Hepatic stellate cell (primary cell): ENCODE data around the gene DYNLT1.
"Not testable (repeated sequence)": the region's sequence is repeated elsewhere in the genome, so short reads cannot be mapped to it uniquely, and the experiment has no call there.

ENCODE experiments used
- DNase-seq: peaks from one replicate; pipeline ENCODE4 v3.0.0; 2011; ENCODE audit warnings: low spot score

Gene DYNLT1

DNA sequence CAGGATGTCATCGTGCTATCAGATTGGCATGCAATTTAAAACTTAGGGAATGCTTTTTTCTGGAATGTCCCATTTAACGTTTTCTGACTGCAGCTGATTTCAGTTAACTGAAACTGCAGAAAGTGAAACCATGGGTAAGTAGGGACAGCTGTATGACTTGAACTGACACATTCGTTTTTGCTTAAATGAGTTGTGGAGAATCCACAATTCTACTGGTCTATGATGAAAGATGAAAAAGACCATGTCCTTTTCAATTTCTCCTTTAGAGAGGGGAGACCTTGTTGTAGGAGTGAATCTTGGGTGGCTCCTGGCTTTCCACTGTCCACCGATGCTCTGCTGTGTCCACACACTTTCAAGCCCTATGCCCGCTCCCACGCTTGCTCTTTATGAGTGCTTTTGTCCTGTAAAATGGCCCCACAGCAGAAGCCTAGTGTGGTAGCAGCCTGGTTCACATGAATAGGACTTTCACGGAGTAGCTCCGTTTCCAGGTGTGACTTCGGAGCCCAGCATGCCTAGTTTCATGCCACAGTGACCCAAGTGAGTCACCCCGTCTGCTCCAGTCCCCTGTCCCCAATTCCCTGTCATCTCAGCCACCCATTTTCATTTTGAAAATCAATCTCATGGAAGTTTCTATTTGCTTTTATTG, 21.9 kb downstream of the DYNLT1 start:
- no peak for DNase-seq

DNA sequence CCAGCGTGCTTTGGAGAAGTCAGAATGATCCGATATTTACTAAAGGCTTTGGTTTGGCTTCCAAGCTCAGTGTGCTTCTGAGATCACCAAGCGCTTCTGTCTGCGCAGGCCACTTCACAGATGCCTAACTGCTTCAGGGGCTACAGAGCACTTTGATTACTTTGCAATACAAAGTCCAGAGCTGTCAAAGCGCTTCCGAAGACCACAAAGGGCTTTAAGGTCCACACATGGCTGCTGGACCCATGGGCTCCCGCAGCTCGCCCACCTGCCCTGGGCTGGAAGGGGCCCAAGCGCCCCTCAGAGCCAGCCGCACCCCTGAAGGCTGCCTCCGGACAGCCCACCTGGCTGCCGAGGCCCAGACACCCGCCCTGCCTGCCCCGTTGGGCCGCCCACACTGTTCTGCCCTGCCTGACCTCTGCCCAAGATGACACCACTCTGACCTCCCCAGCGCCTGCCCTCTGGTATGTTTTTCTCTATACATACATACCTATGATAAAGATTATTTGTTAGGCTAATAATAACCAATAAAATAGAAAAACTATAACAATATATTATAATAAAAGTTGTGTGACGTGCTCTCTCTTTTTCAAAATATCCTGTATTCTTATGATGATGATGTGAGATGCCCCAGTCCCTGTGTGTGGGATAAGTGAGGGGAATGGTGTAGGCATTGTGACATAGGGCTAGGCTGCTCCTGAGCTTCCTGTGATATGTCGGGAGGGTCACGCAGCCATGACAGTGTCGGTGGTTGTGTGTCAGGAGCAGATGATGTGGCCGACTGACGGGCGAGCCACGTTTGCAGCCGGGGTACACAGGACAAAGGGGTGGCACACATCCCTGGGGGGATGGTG, 22.6 kb downstream of the DYNLT1 start:
- no peak for DNase-seq

DNA sequence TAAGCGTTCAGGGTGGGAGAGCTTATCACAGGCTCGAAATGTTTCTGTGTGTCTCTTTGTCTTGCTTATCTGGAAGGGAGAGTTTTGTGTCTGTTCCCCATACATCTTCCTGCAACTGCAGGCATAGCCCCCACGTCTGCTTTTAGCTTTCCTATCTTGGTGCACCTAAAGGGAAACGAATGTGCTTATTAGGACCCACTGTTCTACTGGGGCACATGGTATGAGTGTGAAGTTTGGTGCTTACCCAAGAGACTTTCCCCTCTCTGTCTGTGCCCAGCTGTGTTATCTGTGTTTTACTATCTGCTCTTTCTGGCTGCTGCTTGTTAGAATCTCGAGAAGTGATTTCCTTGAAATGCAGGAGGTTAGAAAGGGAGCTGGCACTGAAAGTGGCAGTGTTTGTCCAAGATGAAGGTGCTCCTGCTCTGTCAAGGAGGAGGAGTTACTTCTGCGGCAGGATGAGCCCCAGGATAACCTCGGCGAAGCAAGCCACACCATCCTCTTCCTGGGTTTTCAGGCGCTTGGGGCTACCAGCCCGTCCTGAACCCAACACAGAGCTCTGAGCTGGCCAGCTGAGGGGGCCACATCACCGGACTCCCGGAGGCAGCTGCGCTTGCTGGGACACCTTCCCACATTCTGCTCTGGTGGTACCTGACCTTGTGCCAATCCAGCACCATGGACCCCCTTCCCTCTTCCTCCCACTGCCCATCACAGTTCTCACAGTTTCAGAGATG, 23.4 kb downstream of the DYNLT1 start:
- DNase-seq = no peak

DNA sequence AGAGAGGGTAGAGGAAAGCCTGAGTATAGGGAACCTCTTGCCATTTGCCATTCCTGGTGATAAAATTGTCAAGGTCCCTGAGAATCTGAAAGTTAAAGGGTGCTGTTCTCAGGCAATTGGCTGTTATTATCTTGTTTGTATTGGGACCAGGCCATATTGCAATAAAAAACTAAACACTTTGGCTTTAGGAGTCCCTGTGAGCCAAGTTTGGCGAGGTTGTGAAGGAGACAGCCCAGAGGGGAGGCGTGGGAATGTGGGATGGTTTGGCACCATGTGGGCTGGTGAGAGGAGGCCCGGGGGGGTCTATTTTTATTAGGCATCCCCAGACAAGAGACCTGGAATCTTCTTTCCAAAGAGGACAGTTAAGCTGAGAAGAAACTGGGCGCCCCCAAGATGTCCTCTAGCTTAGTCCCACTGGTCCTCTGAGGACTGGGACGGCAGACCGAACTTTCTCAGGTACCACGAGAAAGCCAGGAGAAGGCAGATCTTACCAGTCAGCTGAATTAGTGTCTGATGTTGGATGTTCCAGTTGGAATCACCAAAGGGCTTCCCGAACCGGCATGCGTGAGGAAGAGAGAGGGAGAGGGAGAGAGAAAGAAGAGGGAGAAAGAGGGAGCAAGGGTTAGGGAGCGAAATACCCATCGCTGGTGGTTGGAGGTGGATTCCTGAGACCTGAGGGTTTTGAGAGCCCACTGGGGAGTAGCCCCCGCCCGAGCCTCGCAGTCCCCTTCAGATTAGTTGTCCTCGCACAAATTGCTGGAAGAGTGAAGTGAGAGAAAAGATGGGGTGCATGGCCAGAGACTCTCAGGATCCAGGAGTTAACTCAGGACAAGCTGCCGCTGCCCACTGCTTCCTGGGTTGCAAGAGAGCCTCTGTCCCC, 24.4 kb downstream of the DYNLT1 start:
- no peak for DNase-seq

DNA sequence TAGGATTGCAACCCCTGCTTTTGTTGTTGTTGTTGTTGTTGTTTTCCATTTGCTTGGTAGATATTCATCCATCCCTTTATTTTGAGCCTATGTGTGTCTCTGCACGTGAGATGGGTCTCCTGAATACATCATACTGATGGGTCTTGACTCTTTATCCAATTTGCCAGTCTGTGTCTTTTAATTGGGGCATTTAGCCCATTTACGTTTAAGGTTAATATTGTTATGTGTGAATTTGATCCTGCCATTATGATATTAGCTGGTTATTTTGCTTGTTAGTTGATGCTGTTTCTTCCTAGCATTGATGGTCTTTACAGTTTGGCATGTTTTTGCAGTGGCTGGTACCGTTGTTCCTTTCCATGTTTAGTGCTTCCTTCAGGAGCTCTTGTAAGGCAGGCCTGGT, 26.3 kb downstream of the DYNLT1 start:
- not testable (repeated sequence) for DNase-seq

DNA sequence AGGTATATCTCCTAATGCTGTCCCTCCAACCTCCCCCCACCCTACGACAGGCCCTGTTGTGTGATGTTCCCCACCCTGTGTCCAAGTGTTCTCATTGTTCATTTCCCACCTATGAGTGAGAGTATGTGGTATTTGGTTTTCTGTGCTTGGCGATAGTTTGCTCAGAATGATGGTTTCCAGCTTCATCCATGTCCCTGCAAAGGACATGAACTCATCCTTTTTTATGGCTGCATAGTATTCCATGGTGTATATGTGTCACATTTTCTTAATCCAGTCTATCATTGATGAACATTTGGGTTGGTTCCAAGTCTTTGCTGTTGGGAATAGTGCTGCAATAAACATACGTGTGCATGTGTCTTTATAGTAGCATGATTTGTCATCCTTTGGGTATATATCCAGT, 29.9 kb downstream of the DYNLT1 start:
- not testable (repeated sequence) for DNase-seq

DNA sequence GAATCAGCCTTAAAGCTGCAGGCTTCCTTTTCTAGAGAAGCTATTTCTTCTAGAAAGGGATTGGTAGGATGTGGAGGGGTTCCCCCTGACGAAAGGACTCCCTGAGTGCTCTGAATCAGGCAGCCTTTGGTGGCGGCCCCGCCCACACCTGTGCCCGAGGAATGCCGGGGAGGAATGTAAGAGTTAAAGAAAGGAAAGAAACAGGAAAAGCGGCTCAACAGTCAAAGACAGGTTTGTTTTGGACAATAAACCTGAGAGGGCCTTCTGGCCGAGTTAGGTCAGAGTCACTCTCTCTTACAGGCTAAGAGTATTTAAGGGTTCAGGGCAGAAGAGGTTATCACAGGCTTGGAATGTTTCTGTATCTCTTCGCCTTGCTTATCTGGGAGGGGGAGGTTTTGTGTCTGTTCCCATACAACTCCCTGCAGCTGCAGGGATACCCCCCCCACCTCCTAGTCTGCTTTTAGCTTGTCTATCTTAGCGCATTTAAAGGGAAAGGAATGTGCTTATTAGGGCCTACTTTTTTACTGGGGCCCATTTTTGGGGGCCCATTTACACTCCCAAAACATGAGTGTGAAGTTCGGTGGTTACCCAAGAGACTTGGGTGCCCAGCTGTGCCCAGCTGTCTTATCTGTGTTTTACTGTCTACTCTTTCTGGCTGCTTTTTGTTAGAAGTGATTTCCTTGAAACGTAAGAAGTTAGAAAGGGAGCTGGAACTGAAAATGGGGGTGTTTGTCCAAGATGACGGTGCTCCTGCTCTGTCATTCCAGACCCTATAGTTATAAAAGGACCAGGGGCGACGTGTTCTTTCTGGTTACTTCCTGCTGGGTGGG, 32.8 kb downstream of the DYNLT1 start:
- DNase-seq = no peak

DNA sequence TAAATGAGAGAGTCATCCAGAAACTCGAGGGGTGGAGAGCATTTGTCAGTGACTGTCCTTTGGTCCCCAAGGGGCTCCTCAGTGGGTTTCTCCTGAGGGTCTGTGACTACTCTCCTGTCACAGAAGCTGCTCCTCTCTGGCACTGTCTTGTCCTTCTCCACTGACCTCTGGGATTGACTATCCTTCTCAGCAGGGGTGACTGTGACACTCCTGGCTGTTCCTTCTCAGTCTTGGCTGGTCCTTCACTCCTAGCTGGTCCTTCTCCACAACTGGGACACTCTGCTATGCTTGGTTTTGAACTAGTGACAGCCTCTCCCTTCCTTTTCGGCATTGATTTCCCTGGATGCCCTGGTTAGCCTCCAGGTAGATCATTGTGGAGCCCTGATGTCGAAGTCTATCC, 33.5 kb downstream of the DYNLT1 start:
- no peak for DNase-seq

DNA sequence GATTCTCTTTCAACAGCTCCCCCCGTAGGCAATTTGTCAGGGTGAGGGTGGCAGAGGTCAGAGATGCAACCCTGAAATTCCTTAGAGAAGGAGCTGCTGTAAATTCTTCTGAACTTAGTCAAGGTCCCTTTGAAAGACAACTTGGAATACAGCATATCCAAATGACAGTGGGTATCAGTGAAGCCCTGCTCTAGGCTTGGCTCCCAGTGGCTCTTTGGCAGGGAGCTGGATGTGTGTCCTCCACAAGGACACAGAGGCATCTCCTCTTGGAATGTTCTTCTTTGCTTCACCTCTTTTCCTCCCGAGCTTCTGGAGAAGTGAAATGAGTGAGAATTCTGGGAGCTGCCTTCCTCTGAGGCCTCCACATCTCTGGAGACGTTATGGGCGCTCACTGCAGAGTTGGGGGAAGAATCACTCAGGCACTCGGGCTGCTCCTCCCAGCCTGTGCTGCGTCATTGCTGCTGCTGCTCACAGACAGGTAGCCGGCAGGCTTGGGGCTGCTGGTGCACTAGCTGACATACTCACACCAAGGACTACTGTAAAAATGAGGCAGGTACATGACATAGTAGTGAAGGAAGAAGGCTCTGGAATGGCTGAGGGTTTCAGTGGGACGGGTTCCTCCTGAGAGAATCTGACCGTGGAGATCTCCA, 34.1 kb downstream of the DYNLT1 start:
- DNase-seq = no peak

DNA sequence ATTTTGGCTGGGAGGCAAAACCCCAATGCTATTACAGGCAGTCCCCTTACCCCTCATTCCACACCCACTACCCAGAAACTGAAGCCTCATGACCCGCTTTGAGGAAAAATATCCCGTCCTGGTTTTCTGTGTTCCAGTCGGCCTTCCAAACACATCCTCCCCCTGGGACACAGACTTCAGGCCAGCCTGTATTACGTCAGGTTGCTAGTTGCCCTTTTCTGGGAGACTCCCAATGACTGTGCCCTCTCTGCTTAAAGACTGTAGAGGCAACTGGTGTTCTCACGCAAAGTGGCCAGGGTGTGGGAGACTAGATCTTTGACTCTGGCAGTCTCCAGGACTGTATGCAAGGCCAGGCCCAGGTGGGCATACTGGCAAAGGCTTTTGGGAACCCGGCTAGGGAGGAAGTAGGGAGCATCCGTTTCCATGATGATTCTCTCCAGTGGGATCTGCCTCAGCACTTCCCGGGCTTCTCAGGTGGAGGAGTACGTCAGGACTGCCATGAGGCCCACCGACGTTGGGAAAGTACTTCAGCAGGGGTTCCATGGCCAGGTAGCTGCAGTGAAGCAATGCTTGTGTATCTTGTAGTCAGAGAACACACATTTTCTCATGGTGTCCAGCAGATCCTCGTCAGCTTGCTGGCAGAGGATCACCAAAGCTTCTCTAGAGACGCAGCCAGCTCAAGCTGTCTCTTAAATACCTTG, 34.9 kb downstream of the DYNLT1 start:
- DNase-seq = peak; percentile 31

DNA sequence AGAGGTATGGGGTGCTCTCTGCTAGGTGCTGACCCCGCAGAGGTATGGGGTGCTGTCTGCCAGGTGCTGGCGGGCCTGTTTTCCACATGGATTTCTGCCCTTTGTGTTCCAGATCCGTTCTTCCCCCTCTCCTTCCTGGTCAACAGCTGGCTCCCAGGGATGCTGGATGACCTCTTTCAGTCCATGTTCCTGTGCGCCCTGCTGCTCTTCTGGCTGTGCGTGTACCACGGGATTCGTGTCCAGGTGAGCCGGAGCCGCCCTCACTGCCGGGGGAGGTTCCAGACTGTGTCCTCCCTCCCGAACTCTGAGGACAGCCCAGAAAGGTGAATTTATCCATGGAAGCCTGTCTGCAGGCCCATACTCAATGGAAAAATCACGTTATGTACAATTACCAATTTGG, 36.3 kb downstream of the DYNLT1 start:
- no peak for DNase-seq

DNA sequence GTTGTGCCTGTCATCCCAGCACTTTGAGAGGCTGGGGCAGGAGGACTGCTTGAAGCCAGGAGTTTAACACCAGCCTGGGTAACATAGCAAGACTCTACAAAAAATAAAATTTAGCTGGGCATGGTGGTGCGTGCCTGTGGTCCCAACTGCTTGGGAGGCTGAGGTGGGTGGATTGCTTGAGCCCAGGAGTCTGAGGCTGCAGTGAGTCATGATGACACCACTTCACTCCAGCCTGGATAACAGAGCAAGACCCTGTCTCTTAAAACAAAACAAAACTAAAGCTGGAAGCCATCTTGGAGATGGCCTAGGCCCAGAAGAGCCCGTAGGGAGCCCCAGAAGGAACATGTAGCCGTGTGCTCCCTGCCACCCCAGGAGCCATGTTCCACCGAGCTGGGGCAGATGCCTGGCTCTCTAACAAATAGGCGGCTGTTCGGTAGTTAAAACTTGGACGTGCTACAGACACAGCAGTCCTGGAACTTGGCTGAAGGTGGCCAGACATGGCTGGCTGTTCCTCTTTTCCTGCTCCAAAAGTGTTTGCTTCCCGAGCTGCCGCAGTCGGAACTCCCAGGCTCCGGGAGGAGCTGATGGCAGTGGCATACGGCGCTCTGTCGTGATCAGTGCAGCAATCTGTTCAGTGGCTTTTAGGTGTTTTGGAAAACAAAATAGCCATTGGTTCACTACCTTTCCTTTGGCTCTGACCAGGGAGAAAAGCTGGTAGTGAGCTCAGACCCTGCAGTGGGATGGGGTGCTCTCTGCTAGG, 37.0 kb downstream of the DYNLT1 start:
- DNase-seq = no peak

DNA sequence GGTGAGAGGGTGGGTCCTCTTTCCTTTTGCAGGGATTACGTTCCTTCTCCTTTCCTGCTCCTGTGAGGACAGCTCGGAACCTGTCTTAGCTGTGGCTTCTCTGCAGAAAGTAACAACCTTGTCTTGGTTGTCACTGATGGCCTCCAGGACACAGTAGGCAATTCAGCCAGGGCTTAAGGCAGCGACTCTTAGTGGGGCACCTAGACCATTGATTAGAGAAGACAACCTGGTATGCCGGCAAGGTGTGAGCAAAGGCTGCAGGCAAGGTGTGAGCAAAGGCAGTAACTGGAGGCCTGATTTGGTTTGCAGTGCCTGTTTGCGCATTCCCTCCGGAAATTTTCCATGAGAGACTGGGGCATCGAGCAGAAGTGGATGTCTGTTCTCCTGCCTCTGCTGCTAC, 37.6 kb downstream of the DYNLT1 start:
- no peak for DNase-seq

DNA sequence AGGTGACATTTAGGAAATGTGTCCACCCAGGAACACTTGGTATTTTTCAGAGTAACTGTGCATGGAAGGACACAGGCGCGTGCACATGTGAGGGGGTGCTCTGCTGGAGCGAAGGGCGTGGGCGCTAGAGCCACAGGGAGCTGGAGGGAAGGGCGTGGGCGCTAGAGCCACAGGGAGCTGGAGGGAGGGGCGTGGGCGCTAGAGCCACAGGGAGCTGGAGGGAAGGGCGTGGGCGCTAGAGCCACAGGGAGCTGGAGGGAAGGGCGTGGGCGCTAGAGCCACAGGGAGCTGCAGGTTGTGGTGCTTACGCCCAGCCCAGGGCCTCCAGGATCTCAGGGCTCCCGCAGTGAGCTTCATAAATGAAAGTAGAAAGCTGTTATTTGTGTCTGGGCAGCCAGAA, 38.5 kb downstream of the DYNLT1 start:
- not testable (repeated sequence) for DNase-seq

DNA sequence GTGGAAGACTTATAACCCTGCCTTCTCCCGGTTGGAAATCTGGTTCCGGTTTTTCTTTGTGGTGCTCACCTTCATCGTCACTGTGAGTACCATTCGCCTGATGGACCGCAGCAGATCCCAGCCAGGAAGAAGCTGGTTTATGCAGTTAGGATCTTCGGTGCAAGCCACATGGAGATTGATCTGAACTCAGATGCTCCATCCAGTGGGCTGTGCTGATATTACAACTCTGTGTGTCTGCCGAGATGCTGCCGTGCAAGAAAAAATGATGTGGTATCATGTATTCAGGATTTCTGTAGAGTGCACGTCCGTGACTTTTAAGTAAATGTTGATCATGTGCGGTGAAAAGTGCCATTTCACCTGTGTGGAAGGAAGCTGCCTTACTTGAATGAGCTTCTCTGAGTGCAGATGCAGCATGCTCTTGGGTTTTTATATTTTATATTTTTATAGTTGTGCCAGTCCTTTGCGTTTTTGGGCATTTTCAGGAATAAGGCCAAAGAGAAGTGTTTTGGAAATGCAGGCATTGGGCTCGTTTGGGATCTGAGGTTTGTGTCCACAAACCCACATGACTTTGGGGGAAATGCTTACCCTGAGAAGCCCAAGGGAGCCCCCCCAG, 39.2 kb downstream of the DYNLT1 start:
- peak; percentile 77 for DNase-seq

DNA sequence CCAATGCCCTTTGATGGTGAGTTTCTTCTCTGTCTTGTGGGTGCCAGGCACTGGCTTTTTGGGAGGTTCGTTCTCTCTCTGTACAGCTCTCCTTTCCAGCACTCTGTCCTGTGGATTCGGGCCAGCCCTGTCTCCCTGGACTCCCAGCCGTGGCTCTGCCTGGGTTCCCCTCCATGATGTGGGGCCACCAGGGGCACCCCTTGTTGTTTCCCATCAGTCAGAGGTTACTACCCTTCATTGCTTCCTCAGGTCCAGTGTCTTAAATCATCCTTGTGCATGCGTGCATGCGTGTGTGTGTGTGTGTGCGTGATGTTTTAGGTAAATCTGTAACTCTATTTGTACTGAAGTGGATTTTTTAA, 40.5 kb downstream of the DYNLT1 start:
- DNase-seq = no peak

DNA sequence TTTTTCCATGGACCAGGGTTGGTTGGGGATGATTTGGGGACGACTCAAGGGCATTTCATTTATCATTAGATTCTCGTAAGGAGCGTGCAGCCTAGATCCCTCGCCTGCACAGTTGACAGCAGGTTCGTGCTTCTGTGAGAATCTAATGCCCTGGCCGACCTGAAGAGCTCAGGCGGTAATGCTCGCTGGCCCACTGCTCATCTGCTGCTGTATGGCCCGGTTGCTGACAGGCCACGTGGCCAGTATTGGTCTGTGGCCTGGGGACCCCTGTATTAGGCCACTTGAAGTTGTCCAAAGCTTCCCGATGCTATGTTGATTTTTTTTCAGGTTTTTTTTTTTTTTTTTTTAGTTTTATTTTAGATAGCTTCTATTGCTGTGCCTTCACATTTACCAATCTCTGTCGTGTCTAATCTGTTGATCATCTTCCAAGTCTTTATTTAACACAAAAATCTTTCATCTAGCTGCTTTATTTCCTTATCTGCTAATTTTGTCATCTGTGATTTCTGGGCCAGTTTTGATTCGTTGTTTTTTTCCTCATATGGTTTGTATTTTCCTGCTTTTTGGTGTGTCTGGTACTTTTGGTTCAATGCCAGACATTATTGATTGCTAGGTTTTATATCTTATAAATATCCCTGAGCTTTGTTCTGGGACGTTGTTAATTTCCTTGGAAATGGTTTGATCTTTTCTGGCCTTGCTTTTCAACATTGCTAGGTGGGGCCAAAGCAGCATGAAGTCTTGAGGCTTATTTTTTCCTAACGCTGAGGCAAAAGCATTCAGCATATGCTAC, 41.1 kb downstream of the DYNLT1 start:
- no peak for DNase-seq

DNA sequence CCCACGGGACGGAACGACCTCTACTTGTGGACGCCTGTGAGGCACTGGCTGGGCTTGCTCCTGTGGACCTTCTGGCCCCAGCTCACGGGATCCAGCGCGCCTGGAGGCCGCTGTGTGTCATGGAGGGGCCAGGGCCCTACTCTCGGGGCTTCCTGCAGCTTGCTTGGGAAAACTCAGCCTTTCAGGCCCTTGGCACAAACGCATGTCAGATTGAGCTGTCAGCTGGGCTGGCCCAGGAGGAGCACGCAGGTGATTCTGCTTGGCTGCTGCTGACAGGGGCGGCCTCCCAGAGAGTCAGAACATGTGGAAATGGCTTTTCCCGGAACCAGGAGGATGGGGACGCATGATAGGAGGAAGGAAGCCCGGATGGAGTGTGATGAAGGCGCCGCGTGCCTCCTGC, 44.9 kb downstream of the DYNLT1 start:
- DNase-seq = no peak
